ENCODE measurements around the gene GGCX.
A peak's percentile ranks its signal among the peaks of the same experiment; 100 is the strongest.

- no peak for TF ChIP-seq POLR2A (IDR thresholded peaks at IDR 0.05)
- peak in 1 of 4 experiments; percentile 34 for TF ChIP-seq CTCF (IDR thresholded peaks at IDR 0.05)
These were observed 23.4 kb downstream of the GGCX start for GRCh38 chr2:85537600-85538506.

All from prostate gland (tissue), 2 donors.